COLO668 (cell line): Measurements from ENCODE around the gene TREML4.
"Not testable (repeated sequence)": the region's sequence is repeated elsewhere in the genome, so short reads cannot be mapped to it uniquely, and the experiment has no call there.

Source experiments
- DNase-seq: peaks from one replicate; lab custom pipeline; 2025; ENCODE audit not compliant: unreplicated experiment; lab: John Stamatoyannopoulos, UW

The TREML4 gene, protein sequence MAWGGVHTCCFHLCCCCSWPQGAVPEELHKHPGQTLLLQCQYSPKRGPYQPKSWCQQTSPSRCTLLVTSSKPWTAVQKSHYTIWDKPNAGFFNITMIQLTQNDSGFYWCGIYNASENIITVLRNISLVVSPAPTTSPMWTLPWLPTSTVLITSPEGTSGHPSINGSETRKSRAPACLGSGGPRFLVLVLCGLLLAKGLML

DNA sequence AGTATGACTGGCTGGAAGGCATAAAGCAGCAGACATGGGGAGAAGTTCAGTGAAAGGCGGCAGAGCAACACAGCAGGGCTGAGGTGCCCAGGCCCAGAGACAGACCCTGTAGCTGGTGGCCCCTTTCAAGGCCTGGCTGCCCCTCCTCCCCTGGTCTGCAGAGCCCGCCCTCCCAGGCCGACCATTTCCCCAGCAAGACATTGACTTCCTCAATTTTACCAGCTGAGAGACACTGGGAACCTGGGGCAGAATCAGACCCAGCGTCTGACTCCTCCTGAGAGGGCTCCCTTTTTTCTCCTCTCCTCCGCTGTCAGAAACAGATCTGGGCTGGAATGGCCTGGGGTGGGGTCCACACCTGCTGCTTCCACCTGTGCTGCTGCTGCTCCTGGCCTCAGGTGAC is at the start of gene TREML4:
Gene TREML4 (plus strand): TSS at position 254 of the 400 bp plus-strand sequence. CDS start 79 bp downstream, at position 333.
- no peak for DNase-seq

DNA sequence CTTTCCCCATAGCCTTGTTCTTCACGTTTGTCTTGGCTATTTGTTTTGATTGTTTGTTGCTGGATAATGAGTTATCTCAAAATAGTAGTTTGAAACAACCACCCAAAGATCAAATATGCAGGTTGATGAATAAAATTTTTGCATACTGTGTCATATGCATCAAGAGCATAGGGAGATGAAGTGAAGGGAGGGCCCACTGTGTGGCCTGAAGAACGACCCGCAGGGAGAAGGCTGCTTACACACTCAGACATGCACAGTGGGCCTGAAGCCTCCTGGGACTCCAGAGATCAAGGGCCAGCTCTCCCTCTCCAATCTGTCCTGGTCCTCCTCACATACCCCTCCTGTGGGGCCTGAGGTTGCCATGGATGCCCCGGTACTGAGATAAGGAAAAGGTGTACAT is 49.0 kb upstream of the TREML4 start:
- no peak for DNase-seq

DNA sequence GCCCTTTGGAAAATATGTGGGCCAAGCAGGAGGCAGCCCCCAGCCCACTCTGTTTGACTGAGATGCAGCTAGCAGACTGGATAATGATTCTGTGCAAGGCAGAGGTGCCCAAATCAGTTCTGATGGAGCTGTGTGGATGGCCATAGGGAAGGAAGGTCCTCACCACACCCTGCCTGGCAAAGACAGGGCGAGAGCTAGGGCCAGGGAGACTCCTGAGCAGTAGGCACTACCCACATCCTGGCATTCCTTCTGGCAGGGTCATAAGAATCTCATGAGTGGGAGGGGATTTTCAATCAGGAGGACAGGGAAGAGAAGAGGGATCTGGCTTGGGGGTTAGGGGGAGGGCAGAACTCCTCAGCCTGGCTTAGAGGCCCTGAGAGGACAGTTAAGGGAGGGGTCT is 46.6 kb upstream of the TREML4 start:
- DNase-seq = no peak

GRCh38 chr6:41182069-41183034 is 45.8 kb upstream of the TREML4 start:
- peak; percentile 20 for DNase-seq

- DNase-seq = no peak
Observed at GRCh38 chr6:41184761-41185160, 43.4 kb upstream of the TREML4 start.

DNA sequence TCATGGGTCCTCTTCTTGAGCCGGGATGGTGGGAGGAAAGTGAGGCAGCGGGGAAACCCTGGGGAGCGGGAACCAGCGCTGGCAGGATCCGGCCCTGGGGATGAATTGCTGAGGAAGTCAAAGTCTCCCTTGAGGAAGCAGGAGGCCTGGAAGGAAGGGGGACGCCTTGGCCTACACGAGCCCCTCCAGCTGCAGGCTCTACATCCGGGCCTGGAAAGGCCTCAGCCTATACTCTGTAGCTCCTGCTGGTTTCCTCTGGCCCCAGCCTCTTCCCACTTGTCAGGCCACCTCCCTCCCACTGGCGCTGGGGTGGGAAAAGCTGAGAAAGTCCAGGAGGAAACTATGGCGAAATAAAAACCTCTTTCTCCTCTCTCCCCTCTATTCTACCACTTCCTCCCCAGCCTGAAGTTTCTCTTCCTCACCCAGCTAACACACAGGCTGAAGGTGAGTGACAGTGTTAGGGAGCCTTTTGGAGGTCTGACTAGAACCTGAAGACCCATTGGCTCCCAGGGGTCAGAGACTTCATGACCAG is 42.1 kb upstream of the TREML4 start:
- DNase-seq = no peak

DNA sequence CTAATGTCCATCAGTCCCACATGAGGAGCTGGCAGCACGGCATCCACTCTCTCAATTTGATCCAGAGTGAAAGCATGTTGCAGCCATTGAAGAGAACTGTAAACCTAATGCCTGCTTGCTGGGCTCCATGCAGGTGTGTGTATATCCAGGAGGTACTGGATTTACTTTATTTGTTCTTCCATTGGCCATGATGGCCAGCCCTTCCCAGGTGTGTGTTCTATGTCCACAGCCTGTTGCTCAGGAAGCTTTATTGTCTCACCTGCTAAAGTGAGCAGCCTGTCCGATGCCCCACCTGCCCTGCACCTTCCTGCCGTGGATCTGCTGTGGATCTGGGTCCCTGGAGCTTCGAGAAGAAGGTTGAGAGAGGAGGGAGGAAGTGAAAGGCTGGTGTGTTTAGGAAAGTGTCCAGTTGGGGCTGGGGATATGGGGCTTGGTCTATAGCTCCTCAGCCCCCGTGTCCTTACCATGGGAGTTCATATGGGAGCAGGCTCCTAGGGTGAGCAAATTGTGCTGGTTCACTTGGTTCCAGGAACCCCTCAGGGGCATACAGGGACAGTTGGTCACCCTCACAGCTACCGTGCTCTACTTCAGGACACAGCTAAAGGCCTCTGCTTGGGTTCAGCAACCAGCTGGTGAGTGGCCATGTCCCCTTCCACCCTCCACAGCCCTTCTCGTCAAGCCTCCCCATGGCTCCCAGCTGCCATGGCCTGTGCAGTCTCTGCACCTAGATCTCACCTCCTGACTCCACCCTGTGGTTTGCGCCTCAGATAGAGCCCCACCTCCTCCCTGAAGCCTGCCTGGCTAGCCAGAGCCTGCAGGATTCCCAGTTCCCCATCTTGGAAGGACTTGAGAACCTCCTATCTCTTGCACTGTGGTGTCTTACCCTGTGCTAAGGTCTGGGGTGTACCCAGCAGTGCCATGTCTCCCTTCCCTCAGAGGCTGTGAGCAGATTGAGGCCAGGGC is 39.9 kb upstream of the TREML4 start:
- DNase-seq = peak; percentile 53

GRCh38 chr6:41189046-41189445 is 39.1 kb upstream of the TREML4 start:
- DNase-seq = not testable (repeated sequence)

- no peak for DNase-seq
Observed at GRCh38 chr6:41189967-41190366, 38.2 kb upstream of the TREML4 start.

GRCh38 chr6:41190791-41191190 is 37.4 kb upstream of the TREML4 start:
- DNase-seq = no peak

GRCh38 chr6:41191569-41191968 is 36.6 kb upstream of the TREML4 start:
- DNase-seq = no peak

DNA sequence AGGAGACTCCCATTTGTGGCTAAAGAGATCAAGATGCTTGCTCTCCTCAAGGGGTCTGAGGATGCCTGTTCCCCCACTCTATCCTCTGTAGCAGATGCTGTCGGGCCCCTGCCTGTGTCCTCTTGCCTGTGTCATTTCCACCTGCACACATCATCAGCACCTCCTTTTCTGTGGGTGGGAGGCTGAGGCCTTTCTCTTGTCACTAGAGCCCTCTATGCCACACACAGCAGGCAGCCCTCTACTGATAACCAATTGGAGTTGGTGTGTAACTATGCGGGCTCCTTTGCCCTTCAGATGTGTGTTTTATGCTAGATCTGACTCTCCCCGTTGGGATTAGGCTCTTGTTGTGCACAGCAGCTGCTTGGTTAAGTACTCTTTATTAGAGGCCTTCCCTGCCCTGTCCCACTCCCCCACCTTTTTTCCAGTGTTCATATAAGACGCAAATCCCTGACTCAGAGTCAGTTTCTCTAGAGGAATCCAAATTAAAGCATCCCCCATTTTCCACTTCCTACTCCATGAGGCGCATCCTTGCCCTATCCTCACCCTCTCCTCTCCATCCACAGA is 34.9 kb upstream of the TREML4 start:
- DNase-seq = no peak

- DNase-seq = no peak
Observed at GRCh38 chr6:41193884-41194283, 34.3 kb upstream of the TREML4 start.

DNA sequence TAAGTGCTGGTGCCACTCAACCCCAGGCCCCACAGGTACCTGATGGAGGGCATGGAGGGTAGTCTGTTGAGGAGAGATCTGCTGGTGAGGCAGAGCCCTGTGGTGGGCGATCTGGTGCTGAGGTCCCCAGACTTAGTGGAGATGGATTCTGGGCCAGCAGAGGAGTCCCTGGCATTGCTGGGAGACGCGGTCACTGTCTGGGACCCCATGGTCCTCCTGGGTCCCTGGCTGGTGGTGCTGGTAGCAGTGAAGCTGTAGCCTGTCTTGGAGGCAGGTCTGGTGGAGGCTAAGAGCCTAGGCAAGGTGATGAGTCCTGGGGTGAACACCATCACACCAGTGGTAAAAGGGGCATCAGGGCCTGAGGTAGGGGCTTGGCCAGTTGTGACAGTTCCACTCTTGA is 33.8 kb upstream of the TREML4 start:
- DNase-seq = no peak

DNA sequence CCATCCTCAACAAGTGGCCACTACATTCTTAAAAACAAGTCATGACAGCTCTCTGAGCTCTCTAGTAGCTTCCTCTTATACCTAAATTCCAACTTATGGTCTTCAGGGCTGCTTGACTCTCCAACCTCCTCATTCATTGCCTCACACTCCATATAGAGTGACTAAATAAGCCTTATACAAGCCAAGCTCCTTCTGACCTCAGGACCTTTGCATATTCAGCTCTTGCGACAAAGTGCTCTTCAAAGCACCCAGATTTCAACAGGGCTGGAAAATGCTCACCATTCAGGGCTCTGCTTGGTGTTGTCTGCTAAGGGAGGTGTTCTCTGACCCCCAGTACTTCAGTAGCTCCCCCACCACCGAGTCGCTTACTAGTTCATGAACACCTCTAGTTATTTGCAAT is 30.9 kb upstream of the TREML4 start:
- no peak for DNase-seq

DNA sequence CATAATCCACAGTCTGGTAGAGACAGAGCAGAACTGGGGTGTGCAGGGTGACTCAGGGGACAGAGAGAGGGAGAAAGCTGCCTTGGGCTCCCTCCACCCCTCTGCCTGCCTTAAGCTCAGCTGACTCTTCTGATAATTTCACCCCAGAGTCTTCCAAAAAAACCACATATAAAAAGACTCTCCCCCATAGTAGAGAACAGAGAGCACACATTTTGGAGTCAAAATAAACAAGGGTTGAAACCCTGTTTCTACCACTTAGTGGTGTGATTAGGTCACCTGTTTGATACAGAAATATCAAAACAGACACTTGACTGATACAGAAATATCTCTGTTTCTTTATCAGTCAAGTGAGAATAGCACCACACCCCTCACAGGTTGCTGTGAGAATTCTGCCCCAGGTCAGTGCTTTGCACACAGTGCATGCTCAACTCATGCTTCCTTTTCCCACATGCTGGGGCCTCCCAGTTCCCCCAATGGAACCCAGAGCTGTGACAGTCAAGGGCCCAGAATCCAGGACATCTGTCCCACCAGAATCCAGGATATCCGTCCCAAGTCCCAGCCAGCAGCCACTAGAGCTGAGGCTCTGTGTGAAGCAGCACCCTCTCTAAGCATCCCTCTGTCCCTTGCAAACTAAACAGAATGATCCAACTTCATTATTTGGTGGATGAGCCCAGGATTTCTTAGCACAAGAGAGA is 28.4 kb upstream of the TREML4 start:
- DNase-seq = no peak

GRCh38 chr6:41200296-41200900 is 27.8 kb upstream of the TREML4 start:
- no peak for DNase-seq

DNA sequence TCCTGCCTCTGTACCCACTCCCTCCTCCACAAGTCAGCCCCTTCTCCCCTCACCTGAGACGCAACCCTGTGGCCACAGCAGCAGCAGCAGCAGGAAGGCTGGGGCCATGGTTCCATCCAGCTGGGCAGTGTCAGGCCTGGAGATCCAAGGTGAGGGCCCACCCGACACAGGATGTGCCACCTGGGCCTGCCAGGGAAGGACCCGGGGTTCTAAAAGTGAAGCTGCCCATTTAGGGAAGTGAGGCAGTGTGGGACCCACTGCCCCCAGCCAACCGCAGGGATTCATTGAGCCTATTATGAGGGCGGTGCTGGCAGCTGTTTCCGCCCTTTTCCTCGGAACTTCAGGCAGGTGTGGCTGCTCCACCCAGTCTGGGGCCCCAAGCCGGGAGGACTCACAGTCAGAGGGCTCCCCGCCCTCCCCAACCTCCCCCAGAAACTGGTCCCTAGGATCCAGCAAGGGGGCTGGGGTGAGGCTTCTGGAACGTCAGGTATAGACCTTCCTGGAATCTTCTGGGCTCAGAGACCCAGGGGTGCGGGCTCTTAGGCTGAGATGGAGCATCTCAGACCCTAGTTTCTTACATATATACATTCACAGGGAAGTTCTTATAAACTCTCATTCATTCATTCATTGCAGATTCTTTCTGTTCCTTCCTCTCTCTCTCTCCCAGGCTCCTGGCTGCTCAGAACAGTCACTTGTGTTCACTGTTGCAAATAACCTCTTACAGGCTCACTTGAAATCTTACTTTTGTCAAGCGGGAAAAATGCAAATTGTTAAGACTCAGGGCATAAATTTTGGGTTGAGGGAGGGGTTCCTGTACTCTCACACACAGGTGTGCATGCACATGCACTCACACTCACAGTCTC is 27.0 kb upstream of the TREML4 start, which contains the start of gene TREML2:
Gene TREML2 (minus strand): TSS at position 249 of the 863 bp plus-strand sequence. CDS start 141 bp downstream, at position 108.
- no peak for DNase-seq
